ENCODE measurements around the gene MRM3. TPM values are rescaled to one million over a fixed set of nuclear protein-coding genes. Genes with fewer than 3 reads are reported as not detected.
A peak's percentile ranks its signal among the peaks of the same experiment; 100 is the strongest.

Gene MRM3, protein sequence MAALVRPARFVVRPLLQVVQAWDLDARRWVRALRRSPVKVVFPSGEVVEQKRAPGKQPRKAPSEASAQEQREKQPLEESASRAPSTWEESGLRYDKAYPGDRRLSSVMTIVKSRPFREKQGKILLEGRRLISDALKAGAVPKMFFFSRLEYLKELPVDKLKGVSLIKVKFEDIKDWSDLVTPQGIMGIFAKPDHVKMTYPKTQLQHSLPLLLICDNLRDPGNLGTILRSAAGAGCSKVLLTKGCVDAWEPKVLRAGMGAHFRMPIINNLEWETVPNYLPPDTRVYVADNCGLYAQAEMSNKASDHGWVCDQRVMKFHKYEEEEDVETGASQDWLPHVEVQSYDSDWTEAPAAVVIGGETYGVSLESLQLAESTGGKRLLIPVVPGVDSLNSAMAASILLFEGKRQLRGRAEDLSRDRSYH
- 10 to 100 TPM in 2 of 4 donors, under 1 TPM in 1, not detected in 1; 1.00 to 13.4 (median 12.5) TPM for total RNA-seq

DNA sequence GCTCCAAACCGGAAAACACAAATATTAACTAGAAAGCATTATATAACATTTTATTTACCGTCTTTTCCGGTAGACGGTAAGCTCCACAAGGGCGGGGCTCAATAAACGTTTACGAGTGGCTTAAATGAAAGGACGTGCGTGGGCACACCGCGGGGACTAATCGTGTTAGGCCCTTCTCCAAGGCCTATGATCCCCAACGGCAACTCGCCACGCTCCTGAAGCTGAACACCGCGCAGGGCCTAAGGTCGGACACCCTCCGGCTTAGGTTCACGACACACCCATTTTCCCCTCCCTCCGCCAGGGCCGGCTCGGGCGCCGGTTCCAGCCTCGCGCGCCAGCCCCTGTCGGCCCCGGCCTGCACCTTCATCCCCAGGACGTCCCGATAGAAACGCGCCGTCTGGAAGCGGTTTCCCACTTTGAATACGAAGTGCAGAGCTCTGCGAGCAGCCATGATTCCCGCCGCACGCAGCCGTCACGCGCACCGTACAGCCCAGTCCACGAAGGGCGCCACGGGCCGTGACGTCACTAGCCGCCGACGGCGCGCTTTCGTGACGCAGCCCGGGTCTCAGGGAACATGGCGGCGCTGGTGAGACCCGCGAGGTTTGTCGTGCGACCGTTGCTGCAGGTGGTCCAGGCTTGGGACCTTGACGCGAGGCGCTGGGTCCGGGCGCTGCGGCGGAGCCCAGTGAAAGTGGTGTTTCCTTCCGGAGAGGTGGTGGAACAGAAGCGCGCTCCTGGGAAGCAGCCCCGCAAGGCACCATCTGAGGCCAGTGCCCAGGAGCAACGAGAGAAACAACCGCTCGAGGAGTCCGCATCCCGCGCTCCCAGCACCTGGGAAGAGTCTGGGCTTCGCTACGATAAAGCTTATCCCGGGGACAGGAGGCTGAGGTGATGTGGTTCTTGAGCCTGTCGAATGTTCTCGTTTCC, at the start of gene MRM3, which contains the start of gene GLOD4:
Gene MRM3 (plus strand): TSS at position 549 of the 927 bp plus-strand sequence. CDS start 26 bp downstream, at position 575.
Gene GLOD4 (minus strand): TSS at position 476 of the 927 bp plus-strand sequence. CDS start 25 bp downstream, at position 451.
- in situ Hi-C loops (cut with MboI; ENCODE audit: low pct_ligation_motif_present in 1 of 4, low pct_unique_long_range_greater_than_20kb in 1 of 4, low sequenced_read_pairs in 3 of 4): loop anchor here in 2 of 4 donors (10.0 kb wide), 1 partner anchor 203 kb away; no protein-coding TSS in a partner anchor
- 0% methylated on average over 2 to 87 of the region's 87 CpGs for WGBS, 2 donors (ENCODE audit: low coverage in 1 of 2)
- H3K36me3 ChIP-seq: peaks cover 0 to 14% (median 5%) of the 10 kb centered on the region in 4 donors
- H3K9me3 ChIP-seq: no peaks in the 10 kb centered on the region
- TF ChIP-seq POLR2A (IDR thresholded peaks at IDR 0.05) (peak; percentile 74), POLR2AphosphoS5 (IDR thresholded peaks at IDR 0.05) (peak; percentile 95 to 98 (median 96)), EP300 (IDR thresholded peaks at IDR 0.05; ENCODE audit: low read depth) (no peak)
- TF ChIP-seq, protein P1, sequence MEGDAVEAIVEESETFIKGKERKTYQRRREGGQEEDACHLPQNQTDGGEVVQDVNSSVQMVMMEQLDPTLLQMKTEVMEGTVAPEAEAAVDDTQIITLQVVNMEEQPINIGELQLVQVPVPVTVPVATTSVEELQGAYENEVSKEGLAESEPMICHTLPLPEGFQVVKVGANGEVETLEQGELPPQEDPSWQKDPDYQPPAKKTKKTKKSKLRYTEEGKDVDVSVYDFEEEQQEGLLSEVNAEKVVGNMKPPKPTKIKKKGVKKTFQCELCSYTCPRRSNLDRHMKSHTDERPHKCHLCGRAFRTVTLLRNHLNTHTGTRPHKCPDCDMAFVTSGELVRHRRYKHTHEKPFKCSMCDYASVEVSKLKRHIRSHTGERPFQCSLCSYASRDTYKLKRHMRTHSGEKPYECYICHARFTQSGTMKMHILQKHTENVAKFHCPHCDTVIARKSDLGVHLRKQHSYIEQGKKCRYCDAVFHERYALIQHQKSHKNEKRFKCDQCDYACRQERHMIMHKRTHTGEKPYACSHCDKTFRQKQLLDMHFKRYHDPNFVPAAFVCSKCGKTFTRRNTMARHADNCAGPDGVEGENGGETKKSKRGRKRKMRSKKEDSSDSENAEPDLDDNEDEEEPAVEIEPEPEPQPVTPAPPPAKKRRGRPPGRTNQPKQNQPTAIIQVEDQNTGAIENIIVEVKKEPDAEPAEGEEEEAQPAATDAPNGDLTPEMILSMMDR (IDR thresholded peaks at IDR 0.05): peak in 4 of 5 experiments; percentile 10 to 73 (median 40)
- peaks cover 6 to 24% (median 15%) of the 10 kb centered on the region in 4 donors for H3K4me1 ChIP-seq
- intact Hi-C loops (cut with DNase I; ENCODE audit: low total_unique reads): no loop called here
- peak within 1 kb of the TSS; percentile 59 to 93 (median 74) for H3K4me3 ChIP-seq
- peak; percentile 95 for DNase-seq
- H3K27ac ChIP-seq: peak within 1 kb of the TSS; percentile 85 to 94 (median 86)
- H3K27me3 ChIP-seq: no peaks in the 10 kb centered on the region

DNA sequence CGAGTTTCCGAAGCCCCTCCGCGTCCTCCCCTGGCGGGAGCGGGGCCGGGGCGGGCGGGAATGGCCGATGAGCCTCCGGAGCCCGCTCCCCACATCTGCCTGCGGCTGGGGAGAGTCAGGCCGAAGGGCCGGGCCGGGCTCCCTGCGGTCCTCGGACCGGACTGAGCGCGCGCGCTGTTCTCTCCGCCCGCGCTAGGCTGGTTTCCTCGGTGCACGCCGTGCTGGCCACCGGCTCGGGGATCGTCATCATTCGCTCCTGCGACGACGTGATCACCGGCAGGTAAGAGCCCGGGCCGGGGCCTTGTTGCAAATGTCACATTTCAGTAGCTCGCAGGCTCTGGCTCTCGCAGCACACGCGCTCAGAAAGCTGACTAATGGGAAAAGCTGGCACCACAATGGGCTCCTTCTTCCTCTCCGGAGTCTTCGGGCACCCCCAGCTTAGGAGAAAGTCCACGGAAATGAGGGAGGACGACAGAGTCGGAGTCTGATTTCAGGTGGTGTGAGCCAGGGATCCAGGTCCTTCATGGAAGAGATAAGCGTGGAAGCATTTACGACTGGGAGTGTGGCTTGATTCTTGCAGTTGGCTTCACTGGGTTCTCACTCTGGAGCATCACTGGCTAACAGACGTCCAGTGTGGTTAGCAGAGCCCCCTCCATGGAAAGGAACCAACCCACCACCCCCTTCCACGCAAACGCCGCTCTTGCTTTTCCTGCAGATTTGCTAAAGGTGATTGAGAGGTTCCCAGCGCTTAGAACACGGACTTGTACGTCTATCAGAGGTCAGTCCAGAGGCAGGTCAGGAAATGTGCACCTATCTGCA, 49.0 kb upstream of the MRM3 start:
- H3K27me3 ChIP-seq: no peaks in the 10 kb centered on the region
- H3K36me3 ChIP-seq: no peaks in the 10 kb centered on the region
- H3K27ac ChIP-seq: peak overlapping the region; percentile 86 to 89 (median 88)
- WGBS, 2 donors (ENCODE audit: low coverage in 1 of 2): 10 to 40% methylated on average over 3 to 33 of the region's 57 CpGs
- H3K4me1 ChIP-seq: peaks cover 3 to 22% (median 13%) of the 10 kb centered on the region in 4 donors
- H3K4me3 ChIP-seq: peak overlapping the region; percentile 56 to 89 (median 82)
- intact Hi-C loops (cut with DNase I; ENCODE audit: low total_unique reads) (no loop called here), in situ Hi-C loops (cut with MboI; ENCODE audit: low pct_ligation_motif_present in 1 of 4, low pct_unique_long_range_greater_than_20kb in 1 of 4, low sequenced_read_pairs in 3 of 4) (no loop called here)
- peak; percentile 49 for DNase-seq
- no peaks in the 10 kb centered on the region for H3K9me3 ChIP-seq
- TF ChIP-seq POLR2A (IDR thresholded peaks at IDR 0.05) (peak; percentile 25), EP300 (IDR thresholded peaks at IDR 0.05; ENCODE audit: low read depth) (no peak), POLR2AphosphoS5 (IDR thresholded peaks at IDR 0.05) (no peak)
- TF ChIP-seq, protein P1 (IDR thresholded peaks at IDR 0.05): no peak

DNA sequence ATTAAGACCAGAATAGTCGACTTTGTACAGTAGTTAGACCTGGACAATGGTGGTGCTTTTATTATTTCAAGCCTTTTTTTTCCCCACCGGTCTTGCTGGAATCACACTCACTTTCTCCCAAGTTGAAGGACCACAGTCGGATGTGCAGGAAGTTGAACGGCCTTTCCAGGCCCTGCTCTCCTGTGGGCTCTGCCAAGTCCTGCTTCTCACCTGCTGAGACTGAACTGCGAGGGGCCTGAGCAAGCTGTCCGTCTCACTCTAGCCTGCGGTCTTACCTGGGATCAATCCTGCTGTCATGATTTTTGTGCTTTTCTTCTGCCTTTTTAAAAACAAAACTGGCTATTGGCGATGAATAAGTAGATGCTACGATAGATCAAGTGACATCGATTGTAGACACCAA, 48.4 kb upstream of the MRM3 start:
- no peaks in the 10 kb centered on the region for H3K36me3 ChIP-seq
- intact Hi-C loops (cut with DNase I; ENCODE audit: low total_unique reads) (no loop called here), in situ Hi-C loops (cut with MboI; ENCODE audit: low pct_ligation_motif_present in 1 of 4, low pct_unique_long_range_greater_than_20kb in 1 of 4, low sequenced_read_pairs in 3 of 4) (no loop called here)
- H3K4me1 ChIP-seq: peaks cover 3 to 22% (median 13%) of the 10 kb centered on the region in 4 donors
- peak overlapping the region in 1 of 4 donors; percentile 56 for H3K4me3 ChIP-seq
- TF ChIP-seq POLR2AphosphoS5 (IDR thresholded peaks at IDR 0.05) (no peak), POLR2A (IDR thresholded peaks at IDR 0.05) (no peak), EP300 (IDR thresholded peaks at IDR 0.05; ENCODE audit: low read depth) (no peak)
- TF ChIP-seq, protein P1 (IDR thresholded peaks at IDR 0.05): no peak
- no peaks in the 10 kb centered on the region for H3K9me3 ChIP-seq
- 72 to 85% methylated on average over 8 to 10 of the region's 10 CpGs for WGBS, 2 donors (ENCODE audit: low coverage in 1 of 2)
- no peaks in the 10 kb centered on the region for H3K27me3 ChIP-seq
- peak overlapping the region in 1 of 4 donors; percentile 89 for H3K27ac ChIP-seq
- DNase-seq: no peak

Data from transverse colon (tissue), 4 donors.